LNCaP clone FGC (cell line): Measurements from ENCODE around the gene CACNA2D1.

Experiments used
- DNase-seq: peaks from one replicate; pipeline ENCODE4 v3.0.0-alpha.2; 2011; ENCODE audit warnings: low read depth
- H3K4me3 ChIP-seq: 2 replicates; pipeline ENCODE4 v1.5.1; 2011; ENCODE audit warnings: mild to moderate bottlenecking, low read depth, low read length, control low read depth
- TF ChIP-seq, protein P1 (sequence below): IDR thresholded peaks from 2 replicates; pipeline ENCODE4 v1.5.1; 2012; ENCODE audit warnings: mild to moderate bottlenecking; ENCODE audit not compliant: control insufficient read depth, insufficient read depth; ENCODE audit errors: extremely low read depth

CACNA2D1 gene

DNA sequence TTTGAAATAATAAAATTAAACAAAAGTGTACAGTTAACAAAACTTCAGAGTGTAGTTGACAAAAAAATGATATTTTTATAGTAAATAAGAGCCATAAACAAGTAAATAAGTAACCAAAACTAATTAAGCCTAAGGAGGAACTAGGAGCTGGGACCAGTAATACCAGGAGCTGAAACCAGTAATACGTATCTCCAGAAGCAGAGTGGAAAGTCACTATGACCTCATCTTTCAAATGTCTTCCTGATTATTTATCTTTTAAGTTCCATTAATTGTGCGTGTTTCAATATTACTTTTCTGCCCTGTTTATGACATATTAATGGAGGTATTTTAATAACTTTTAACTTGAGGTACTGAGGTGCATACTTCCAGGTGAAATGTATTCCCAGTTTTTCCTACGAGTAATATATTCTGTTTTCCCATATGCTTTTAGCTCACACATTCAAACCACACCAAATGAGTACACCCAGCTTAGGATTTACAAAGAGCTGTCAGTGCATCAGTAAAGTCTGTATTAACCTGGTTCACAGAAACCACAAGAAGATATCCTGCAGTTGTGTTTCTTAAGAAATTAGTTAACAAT is 390.0 kb downstream of the CACNA2D1 start:
- TF ChIP-seq, protein P1, sequence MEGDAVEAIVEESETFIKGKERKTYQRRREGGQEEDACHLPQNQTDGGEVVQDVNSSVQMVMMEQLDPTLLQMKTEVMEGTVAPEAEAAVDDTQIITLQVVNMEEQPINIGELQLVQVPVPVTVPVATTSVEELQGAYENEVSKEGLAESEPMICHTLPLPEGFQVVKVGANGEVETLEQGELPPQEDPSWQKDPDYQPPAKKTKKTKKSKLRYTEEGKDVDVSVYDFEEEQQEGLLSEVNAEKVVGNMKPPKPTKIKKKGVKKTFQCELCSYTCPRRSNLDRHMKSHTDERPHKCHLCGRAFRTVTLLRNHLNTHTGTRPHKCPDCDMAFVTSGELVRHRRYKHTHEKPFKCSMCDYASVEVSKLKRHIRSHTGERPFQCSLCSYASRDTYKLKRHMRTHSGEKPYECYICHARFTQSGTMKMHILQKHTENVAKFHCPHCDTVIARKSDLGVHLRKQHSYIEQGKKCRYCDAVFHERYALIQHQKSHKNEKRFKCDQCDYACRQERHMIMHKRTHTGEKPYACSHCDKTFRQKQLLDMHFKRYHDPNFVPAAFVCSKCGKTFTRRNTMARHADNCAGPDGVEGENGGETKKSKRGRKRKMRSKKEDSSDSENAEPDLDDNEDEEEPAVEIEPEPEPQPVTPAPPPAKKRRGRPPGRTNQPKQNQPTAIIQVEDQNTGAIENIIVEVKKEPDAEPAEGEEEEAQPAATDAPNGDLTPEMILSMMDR: no peak
- H3K4me3 ChIP-seq: no peak overlapping the region
- DNase-seq: no peak

DNA sequence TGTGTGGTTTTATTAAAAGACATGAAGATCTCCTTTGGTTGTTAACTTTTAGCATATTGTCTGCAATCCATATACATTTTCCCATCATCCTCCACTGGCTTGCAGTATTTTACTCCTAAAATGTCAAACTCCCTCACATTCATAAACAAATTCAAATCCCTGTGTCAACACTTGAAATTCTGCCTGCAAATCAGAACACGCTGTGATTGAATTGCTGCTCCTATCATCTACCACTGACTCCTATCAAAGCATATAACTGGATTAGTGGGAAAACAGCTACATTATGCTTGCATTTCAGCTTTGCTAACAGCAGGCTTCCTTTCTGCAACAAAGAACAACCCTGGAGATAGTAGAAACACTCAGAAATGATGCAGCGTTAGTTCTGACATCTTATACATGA is 392.0 kb downstream of the CACNA2D1 start:
- TF ChIP-seq, protein P1: no peak
- no peak for DNase-seq
- no peak overlapping the region for H3K4me3 ChIP-seq

DNA sequence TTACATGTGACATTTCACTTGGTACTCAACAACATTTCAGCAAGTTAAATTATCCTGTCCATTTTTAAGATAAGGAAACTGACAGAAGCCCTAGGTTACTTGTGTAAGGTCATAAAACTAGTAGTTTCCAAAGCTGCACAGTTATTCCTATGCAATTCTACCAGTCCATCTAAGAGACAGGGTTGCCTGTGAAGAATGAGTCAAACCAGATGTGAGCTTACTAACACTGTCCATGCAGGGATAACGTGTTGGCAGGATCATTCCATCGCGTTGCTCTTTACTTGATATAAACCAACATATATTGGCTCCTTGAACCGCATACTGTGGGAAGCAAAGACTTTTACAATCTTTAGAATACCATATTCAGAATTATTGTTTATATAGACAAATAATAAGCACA is 392.8 kb downstream of the CACNA2D1 start:
- TF ChIP-seq, protein P1: no peak
- no peak overlapping the region for H3K4me3 ChIP-seq
- no peak for DNase-seq

DNA sequence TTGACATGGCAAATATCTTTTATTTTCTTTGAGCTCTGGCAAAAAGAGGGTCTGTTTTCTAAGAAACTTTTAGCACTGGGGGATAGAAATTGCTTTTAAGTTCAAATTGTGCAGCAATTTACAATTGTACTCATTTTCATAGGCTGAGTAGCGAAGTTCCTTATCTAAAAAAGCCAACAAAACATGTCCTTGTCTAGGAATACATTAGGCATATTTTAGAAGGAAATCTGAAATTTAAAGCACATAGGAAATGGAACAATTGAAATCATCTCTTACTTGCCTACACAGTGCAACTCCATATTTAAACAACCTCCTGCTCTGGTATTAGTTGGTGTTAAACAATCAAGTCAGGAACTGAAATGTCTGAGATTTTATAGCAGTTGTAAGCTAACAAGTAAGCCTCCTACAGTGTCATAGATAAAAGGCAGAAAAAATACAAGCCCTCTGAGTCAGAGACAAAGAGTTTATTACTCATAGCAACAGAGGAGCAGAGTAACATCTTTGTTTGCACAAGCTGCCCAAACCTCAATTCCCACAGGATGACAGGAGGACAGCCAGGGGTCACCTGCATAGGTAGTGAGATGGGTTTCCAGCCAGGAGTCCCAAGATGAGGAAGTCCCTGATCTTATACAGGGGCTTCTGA is 393.6 kb downstream of the CACNA2D1 start:
- DNase-seq: peak; percentile 15
- TF ChIP-seq, protein P1: no peak
- H3K4me3 ChIP-seq: no peak overlapping the region

DNA sequence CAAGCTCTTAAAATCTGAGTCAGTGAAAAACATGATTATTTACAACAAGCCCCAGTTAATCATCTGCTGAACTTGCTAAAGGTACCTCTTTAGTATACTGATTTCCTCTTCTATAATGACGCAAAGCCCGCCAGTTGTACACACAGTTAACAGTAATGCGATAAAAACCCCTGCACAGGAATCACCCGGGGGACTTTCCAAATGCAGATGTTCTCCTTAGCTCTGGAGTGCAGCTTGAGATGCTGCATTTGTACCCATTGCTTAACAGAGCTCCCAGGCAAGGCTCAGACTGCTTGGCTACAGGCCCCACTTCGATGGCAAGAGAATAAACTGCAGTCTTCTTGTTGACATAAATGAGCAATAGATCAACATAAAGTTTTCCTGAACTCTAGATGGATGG is 394.1 kb downstream of the CACNA2D1 start:
- peak; percentile 50 for DNase-seq
- TF ChIP-seq, protein P1: no peak
- H3K4me3 ChIP-seq: no peak overlapping the region

DNA sequence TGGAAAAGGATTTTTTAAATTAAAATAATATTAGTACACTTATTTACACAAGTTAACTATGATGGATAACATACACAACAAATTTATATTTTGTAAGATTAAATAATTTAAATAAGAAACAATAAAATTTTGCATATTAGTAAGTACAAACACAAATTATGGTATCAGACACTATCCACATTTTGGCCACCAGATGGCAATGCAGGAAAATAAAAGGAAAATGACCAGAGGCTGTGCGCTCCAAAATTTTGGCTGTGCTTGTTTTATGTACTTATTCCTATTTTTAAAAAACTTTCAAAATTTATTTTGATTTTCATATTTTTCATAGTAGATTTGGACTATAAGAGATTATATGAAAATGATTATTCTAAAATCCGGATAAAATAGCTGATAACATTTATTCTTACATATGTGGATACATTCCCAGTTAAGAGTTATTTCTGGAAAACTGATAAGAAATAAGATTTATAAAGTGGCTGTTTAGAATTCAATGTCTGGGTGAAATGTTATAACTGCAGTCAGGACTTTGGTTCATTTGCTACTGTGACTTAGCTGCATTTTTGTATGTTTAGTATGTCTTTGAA is 399.0 kb downstream of the CACNA2D1 start:
- no peak for DNase-seq
- TF ChIP-seq, protein P1: peak; percentile 65
- H3K4me3 ChIP-seq: no peak overlapping the region
